NCI-H2227 treated with DMSO at 0.1 percent for 48 hours (cell line): ENCODE data around the gene DOCK3.
"Not testable (repeated sequence)": the region's sequence is repeated elsewhere in the genome, so short reads cannot be mapped to it uniquely, and the experiment has no call there.

ENCODE experiments used
- DNase-seq: peaks from one replicate; lab custom pipeline; 2025; lab: John Stamatoyannopoulos, UW

Gene DOCK3

DNA sequence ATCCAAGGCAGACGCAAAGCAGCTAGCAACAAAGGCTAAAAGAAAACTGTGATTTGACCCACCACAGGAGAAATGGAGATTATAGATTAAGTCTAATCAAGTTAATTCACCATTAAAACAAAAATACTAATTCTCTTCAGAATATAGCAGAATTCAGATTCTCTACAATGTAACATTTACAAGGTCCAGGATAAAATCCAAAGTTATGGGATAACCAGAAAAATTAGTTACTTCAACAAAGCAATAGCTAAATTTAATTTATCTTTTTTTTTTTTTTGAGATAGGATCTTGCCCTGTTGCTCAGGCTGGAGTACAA lies 425.8 kb downstream of the DOCK3 start:
- DNase-seq, result no peak

DNA sequence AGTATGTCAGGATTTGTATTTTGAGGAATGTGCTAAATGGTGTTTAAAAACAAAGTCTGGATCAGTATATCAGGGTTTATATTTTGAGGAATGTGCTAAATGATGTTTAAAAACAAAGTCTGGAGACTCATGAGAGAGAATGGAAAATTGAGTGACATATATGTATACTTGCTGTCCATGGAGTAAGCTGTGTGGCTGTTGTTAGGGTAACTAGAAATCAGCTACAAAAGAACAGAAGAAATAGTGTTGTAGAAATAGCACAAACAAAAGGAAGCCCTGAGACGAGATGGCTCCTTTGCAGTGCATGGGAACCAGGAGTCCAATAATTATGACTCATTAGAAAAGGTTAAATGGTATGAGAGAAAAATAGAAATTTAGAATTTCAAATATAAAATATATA lies 427.7 kb downstream of the DOCK3 start:
- no peak for DNase-seq

DNA sequence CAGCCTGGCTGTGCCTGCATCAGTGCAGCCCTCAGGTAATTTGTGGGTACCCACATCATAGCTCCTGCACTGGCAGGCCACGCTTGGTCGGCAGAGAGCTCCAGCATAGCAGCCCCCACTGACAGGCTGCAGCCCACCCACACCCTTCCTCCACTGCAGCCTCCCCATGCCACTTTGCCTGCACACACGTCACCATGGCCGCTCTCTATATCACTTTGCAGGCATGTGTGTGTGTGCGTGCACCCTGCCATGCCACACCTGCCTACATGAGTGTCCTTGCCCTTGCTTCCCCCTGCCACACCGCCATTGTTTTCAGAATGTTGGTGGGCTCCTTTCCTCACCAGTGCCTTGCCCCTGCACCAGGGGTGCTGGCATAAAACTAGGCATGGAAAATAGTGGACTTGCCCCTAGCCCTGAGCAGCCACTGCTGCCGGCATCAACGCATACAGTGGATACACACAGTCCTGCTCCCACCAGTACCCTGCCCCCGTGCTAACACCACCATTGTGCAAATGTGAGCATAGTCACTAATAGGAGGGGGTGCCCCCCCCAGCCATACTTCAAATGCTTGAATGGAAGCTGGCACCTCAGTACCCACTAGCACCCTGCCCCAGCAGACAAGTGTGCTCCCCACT lies 431.6 kb downstream of the DOCK3 start:
- no peak for DNase-seq

DNA sequence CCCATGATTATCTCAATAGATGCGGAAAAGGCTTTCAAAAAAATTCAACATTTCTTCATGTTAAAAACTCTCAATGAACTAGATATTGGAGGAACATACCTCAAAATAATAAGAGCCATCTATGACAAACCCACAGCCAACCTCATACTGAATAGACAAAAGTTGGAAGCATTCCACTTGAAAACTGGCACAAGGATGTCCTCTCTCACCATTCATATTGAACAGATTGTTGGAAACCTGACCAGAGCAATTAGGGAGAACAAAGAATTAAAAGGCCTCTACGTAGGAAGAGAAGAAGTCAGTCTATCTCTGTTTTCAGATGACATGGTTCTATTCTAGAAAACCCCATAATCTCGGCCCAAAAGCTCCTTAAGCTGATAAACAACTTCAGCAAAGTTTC lies 435.9 kb downstream of the DOCK3 start:
- DNase-seq, result no peak

DNA sequence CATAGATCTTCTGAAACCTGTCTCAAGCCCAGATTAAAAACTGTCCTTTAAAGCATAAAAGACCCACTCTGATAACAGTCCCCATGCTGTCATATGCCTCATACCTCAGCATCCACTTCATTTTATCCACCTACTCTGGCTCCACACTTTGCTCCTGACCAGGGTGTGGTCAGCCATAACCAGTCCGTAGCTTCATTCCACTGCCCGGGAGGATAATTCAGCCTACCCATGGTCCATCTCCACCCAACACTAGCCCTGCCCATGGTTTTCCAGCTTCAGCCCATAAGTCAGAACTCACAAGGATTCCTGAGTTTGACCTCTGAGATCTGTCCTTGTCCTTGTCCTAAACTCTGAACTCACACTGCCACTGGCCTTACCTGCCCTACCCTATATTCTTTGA lies 448.2 kb downstream of the DOCK3 start:
- DNase-seq, result no peak

DNA sequence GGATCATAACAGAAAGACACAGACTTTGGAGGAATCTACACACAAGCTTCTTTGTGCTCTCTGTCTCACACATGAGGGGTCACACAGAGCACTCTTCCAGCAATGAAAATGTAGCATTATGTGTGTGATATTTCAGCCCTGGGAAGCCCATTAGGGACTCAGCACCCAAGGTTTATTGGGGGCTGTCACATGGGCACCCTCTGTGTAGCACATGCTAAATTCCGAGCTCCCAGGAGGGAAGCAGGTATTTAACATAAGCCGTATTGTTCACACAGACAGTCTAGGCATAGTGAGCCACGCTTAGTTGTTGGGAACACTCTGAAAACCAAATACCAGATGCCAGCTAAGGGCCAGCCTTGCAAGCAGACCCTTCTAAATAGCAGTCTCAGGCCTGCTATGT lies 448.8 kb downstream of the DOCK3 start:
- no peak for DNase-seq

DNA sequence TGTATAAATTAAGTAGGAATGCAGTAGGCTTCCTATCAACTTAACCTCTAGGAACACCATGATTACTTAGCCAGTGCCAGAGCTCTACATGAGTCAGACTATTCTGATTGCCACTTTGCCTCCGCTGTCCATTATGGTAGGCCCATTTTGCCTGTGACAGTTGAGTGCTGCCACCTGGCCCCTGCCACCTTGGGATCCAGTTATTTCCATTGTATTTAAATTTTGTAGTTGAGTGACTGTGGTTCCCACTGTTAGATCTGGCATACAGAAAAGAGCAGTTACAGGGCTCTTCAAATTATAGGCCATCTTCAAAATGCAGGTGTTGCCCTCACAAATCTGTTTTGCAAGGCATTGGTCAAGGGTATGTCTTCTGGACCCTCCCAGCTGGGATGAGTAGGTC lies 456.9 kb downstream of the DOCK3 start:
- not testable (repeated sequence) for DNase-seq

DNA sequence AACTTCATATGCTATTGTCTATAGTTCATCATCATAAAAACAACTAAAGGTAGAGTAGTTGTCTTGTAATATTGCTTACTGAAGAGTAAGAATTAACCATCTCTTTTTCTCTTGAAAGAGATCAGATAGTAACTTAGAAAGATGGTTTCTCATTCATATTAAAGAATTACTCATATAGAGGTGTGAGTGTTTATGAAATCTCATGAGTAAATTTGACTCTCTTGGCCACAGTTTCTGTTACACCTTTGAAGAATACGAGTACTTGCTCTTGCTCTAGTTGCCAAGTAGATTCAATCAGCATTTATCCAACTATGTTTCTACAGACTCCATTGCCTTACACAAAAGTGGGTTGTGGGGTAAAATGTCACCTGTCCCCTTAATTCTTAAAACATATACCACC lies 463.0 kb downstream of the DOCK3 start:
- DNase-seq, result no peak

DNA sequence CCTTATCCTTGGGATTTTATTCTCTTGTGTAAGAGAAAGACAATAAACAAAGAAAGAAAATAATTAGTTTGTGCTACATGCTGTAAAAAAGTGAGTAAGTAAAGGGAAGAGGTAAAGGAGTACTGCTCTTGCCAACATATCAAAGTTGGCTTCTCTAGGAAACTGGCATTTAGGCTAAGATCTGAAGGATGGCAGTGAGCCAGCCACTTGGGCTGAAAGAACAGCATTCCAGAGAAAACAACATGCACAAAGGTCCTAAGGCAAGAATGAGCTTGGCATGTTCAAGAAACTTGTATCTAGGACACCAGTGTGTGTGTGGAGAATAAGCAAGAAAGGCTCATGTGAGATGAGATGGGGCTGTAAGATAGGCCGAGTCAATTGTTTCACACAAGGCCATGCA lies 464.9 kb downstream of the DOCK3 start:
- no peak for DNase-seq

DNA sequence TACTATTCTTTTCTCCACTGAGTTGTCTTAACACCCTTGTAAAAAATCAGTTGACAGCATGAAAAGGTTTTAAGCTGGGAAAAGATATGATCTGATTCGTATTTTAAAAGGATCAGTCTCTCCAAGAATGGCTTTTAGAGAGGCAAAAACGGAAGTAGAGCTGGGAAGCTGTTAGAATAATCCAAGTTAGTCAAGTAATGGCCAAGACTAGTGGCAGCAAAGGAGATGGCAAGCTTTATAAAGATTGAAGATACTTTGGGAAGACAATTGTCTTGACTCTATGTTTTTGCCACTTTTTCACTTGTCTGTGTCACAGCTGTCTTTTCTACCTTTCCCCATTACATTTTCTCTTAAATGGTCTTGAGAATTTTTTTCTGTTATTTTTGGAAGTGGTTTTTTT lies 466.8 kb downstream of the DOCK3 start:
- DNase-seq, result no peak

DNA sequence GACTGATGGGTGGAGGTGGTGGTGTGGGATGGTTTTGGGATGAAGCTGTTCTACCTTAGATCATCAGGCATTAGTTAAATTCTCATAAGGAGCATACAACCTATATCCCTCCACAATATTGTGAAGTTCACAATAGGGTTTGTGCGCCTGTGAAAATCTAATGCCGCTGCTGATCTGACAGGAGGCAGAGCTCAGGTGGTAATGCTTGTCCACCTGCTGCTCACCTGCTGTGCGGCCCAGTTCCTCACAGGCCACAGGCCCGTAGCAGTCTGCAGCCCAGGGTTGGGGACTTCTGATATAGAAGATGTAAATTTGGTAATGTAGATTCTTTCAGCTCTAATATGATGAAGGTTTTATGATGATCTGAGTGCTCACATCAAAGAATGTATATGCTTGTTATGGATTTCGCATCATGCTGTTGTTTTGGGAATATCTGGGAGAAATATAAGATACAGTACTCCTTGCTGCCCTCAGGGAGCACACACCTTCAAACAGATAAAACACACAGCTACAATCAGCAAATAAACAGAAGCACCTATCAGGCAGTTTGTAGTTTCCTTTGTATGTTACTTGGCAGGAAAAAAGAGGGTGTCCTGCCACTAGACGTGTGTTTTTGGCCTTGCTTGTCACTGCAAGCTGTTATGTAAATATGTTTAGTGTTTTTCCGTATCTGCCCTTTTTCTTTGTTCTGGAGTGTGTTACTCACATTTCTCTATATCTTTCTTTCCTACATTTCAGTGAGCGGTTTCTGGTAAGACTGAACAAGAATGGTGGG lies 471.3 kb downstream of the DOCK3 start:
- no peak for DNase-seq

DNA sequence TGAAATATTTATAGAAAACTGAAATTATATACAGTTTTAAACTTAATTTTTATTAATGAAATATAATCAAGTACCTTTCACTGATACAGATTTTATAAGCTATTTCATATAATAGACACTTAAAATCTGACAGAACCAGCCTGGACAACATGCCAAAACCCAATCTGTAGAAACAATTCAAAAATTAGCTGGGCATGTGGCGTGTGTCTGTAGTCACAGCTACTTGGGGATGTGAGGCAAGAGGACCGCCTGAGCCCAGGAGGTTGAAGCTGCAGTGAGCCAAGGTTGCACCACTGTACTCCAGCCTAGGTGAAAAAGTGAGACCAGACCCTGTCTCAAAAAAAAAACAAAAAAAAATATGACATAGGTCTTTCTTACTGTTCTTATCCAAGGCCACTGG lies 472.1 kb downstream of the DOCK3 start:
- DNase-seq, result no peak

DNA sequence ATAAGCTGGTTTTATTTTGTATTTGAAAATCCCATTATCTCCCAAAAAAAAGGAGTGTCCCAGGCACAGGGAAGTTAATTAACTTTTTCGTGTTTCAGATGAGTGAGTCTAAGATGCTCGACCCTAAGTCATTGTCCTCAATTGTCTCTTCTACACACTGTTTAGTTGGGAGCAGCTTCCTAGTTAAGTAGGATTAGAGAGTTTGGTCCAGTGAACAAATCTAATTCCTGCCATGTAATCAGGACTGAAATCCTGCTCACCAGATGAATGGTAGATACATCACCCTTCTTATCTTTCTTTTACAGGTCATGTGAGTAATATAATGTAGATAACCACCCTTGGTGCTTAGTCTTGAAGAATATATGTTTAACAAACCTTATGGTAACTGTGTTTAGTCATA lies 481.4 kb downstream of the DOCK3 start:
- no peak for DNase-seq

DNA sequence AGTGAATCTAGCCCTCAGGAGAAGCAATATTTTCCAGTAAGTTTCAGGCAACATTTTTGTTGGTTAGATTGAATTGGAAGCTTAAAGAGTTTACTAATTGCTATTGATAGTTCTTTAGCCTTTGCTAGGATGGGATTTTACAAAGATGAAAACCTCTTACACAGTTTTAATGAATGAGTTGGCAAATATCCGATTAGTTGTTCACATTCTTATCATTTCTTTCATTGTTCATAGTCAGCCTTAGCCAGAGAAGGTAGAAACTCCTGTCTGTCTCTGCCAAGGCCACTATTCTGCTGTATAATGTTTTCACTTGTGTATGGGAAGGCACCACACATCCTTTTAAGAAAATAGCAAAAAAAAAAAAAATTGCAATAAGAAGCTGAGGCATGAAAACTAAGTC lies 488.3 kb downstream of the DOCK3 start:
- no peak for DNase-seq

DNA sequence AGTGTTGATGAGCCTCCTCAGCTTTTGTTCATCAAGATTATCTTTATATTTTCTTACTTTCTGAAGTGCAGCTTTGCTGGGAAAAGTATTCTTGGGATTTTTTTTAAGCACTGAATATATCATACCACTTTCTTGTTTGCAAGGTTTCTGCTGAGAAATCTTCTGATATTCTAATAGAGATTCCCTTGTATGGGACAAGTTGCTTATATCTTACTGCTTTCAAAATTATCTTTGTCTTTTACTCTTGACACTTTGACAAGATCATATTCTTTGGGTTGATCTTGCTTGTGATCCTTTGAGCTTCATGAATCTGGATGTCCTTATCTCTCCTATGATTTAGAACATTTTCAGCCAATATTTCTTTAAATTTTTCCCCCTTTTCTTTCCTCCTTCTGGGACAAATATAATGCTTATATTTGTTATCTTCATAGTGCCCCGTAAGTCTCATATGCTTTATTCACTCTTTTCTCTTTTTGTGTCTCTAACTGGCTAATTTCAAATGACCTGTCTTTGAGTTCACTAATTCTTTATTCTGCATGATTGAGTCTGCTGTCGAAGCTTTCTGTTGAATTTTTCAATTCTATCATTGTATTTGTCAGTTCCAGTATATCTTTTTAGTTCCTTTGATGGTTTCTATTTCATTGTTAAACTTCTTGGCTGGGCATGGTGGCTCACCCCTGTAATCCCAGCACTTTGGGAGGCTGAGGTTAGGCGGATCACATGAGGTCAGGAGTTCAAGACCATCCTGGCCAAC lies 499.0 kb downstream of the DOCK3 start:
- no peak for DNase-seq

DNA sequence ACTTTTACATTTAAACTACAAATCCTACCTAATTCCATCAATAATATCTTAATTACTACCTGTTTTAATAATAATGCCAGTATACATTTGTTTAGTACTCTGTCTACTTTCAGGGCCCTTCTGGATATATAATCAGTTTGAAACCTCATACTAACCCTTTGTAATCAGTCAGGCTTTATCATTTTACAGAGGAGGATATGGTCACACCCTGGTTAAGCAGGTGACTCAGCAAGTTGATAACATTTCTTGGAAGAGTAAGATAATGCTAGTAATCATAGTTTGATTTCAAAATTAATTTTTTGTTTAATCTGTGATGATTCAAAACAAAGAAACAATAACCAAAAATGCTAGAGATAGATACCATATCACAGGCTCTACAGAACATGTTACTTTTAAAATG lies 502.2 kb downstream of the DOCK3 start:
- no peak for DNase-seq

DNA sequence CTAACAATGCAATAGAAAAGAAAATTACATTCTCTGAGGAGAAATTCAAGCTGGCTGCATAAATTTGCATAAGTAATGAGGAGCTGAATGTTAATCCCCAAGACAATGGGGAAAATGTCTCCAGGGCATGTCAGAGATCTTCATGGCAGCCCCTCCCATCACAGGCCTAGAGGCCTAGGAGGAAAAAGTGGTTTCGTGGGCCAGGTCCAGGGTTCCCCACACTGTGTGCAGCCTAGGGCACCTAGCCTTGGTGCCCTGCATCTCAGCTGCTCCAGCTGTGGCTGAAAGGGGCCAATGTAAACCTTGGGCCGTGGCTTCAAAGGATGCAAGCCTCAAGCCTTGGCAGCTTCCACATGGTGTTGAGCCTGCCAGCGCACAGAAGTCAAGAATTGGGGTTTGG lies 511.7 kb downstream of the DOCK3 start:
- DNase-seq, result not testable (repeated sequence)

DNA sequence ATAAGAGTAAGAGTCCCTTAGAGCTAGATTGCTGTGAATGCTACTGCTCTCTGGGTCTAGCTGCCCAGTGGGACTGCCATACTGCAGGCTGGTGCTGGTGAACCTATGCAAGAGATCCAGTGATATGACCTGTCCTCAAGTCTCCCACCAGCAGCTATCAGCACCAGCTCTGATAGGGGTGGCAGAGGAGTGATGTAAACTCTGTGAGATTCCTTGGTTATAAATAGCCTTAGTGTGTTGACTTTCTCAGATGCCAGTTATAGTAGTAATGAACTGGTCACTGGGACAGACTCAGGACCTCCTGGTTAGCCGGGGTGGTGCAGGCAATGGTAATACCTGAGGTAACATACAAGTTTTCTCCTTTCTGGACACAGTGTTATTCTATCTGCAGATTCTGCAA lies 515.5 kb downstream of the DOCK3 start:
- DNase-seq, result no peak

DNA sequence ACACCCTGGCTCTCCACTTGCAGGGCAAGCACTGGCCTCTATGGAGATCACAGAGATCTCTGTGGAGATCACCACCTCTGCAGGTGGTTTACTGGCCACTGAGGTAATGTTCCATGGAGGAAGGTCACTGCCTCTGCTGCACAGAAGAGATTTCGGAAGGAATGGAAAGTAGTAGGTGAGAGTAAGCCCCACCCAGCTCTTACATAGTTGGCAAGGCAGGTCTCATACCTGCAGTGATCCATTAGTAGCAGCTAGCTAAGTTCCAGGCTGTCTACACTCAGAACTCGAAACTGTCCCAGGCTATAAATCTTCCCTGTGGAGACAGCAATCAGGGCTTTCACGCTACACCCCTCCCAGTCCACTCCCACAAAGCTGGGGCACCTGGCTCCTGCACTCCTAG lies 516.1 kb downstream of the DOCK3 start:
- no peak for DNase-seq

DNA sequence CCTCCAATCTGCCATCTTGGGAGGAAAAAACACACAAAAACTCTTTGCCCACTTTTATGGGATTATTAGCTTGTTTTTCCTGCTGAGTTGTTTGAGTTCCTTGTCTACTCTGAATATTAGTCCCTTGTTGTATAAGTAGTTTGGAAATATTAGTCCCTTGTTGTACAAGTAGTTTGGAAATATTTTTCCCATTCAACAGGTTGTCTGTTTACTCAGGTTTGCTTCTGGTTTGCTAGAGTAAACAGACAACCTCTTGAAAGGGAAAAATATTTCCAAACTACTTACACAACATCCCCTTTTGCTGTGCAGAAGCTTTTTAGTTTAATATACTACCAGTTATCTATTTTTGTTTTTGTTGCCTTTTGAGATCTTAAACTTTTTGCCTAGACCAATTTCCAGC lies 517.0 kb downstream of the DOCK3 start:
- no peak for DNase-seq

DNA sequence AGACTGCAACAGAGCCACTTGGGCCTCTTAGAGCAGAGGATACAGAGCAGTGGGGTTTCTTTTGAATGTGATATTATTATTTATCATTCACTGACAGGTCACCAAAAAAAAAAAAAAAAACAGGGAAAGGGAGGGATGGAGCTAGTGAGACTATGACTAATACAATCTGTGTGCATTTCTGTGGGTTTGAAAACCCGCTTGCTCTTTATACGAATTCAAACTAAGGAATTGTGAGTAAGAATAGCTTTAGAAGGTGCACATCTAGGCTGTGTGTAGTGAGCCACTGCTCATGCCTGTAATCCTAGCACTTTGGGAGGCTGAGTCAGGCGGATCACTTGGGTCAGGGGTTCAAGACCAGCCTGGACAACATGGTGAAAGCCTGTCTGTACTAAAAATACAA lies 523.8 kb downstream of the DOCK3 start:
- DNase-seq, result no peak

DNA sequence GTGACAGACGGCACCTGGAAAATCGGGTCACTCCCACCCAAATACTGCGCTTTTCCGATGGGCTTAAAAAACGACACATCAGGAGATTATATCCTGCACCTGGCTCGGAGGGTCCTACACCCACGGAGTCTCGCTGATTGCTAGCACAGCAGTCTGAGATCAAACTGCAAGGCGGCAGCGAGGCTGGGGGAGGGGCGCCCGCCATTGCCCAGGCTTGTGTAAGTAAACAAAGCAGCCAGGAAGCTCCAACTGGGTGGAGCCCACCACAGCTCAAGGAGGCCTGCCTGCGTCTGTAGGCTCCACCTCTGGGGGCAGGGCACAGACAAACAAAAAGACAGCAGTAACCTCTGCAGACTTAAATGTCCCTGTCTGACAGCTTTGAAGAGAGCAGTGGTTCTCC lies 524.6 kb downstream of the DOCK3 start:
- not testable (repeated sequence) for DNase-seq

DNA sequence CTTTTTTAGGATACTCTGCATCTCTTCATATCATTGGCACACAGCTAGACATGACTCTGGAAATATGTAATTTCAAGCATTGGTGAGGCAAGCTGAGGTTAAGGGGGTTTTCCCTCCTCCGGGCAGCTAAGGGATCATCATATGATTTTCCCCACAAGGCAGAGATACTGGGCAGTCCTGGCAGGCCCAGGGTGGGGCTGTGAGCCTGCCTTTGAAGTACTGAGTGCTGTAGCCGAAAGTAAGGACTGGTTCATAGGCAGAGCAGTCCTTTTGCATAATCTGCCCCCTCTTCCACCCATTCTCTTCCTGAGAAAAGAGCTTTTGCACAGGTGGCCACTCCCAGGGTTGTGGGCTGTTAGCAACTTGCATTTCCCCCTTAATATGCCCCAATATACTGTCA lies 541.6 kb downstream of the DOCK3 start:
- DNase-seq, result no peak

DNA sequence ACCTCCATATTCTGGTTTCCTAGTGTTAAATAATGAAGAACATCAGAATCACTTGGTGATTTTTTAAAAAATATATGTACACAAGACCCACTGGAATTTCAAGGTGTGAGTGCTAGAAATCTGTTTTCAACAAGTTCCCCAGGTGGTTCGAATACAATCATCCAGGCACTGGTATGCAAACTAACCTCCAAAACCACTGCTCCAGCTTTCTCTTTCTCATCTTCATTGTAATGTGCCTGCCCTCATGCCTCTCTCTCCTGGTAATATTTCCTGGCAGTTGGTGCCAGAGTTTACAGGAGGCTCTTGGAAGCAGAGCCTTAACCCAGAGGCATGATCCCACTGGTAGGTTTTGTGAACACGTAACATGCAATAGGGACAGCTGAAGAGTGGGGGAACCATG lies 547.2 kb downstream of the DOCK3 start:
- DNase-seq, result no peak
